ENCODE measurements around the gene DNAH14. TPM values are rescaled to one million over a fixed set of nuclear protein-coding genes. Genes with fewer than 3 reads are reported as not detected.
A peak's percentile ranks its signal among the peaks of the same experiment; 100 is the strongest.

Gene DNAH14
- total RNA-seq, 2 experiments from 2014 or later, result not detected

DNA sequence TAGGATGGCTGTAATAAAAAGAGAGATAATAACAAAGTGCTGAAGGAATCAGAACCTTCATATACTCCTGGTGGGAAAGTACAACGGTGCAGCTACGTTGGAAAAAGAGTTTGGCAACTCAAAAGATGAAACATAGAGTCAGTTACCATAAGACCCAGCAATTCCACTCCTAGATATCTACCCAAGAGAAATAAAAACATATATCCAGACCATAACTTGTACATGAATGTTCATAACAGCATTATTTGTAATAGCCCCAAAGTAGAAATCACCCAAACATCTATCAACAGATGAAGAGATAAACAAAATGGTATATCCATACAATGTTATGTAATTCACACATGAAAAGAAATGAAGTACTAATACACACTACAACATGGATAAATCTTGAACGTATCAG is 30.5 kb upstream of the DNAH14 start:
- Mint-ChIP-seq H3K27ac (no peak overlapping the region), H3K27me3 (ENCODE audit: low read depth) (peaks cover 10% of the 10 kb centered on the region), H3K4me3 (no peak overlapping the region), H3K9me3 (ENCODE audit: insufficient read depth) (peaks cover 5% of the 10 kb centered on the region), H3K36me3 (ENCODE audit: low read depth) (no peaks in the 10 kb centered on the region), H3K4me1 (ENCODE audit: low read depth) (no peaks in the 10 kb centered on the region)
- no peak for ATAC-seq
- no peak for DNase-seq
- ChIA-PET POLR2A (no interaction called here), CTCF (no interaction called here)

DNA sequence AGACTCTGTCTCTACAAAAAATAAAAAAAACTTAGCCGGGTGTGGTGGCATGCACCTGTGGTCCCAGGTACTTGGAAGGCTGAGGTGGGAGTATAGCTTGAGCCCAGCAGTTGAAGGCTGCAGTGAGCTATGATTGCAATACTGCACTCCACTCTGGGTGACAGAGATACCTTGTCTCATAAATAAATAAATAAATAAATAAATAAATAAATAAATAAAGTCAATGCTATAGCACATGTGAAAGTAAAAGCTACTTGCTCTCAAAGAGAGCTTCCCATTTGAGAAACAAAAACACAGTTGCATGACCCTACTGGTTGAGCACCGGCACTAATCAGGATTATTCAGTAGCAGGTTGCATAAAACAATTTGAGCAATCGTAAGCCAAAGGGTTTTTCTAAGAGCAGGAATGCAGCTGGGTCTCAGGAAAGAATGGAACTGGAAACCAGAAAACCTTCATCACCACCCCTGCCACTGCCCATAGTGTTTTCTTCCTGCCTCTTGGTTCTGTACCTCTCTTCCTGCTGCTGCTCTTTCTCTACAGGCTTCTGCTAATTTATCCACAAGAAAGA is 29.3 kb upstream of the DNAH14 start:
- Mint-ChIP-seq H3K4me3 (no peak overlapping the region), H3K9me3 (ENCODE audit: insufficient read depth) (peaks cover 5% of the 10 kb centered on the region), H3K36me3 (ENCODE audit: low read depth) (no peaks in the 10 kb centered on the region), H3K27me3 (ENCODE audit: low read depth) (peaks cover 10% of the 10 kb centered on the region), H3K27ac (no peak overlapping the region), H3K4me1 (ENCODE audit: low read depth) (no peaks in the 10 kb centered on the region)
- POLR2A ChIA-PET, result no interaction called here
- DNase-seq (no peak), ATAC-seq (no peak)
- CTCF ChIA-PET, result no interaction called here

DNA sequence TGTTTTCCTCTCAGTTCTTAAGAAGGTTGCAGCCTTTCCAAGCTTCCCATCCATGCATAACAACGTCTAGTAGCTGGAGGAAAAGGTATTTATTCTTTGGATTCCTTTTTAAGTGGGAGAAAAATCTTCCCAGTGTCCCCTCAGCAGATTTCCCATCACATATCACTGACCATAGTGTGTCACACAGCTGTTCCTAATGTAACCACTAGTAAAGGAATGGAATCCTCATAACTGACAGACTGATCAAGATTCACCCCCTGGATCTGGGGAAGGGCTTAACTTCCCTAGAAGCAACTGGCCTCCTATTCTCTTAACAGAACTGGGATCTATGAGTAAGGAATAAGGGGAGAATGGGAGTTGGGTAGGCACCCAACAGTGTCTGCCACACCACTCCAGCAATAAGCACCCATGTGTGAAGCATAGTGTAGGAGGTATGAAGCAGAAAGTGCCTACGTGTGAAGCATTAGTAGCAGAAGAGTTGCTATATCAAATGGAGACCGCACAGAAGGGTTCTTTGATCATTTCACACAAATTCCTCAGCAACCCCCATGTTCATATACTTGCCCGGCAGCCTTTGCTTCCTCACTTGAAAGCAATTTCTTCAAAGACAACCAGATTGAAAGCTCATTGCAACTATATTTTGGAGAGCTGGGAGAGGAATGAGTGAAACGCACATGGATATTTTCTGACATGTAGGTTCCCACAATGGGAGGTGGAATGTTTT is 28.2 kb upstream of the DNAH14 start:
- ChIA-PET CTCF (no interaction called here), POLR2A (no interaction called here)
- no peak overlapping the region for H3K27ac Mint-ChIP-seq

DNA sequence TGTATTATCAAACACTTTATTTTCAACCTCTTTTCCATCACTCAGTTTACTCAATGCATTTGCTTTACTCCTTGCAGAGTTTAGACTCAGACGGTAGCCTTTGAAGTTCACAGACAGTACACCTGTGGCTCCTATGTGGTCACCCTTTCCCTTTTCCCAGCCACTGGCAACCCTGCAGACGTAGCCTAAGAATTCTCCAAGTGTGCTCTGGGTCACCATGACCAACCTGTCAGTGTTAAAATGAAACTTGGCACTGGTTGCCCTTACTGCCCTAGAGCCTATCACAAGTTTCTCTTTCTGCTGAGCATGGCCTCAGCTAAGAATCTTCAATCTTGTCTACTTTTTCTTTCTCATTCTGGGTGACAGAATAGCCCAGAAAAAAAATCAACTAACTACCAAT is 25.5 kb upstream of the DNAH14 start:
- H3K9me3 Mint-ChIP-seq (ENCODE audit: insufficient read depth), result no peaks in the 10 kb centered on the region
- CTCF ChIA-PET, result interaction anchor here (2.1 kb wide), 1 partner anchor 19 kb away, joined by 7 read pairs; no protein-coding TSS in a partner anchor
- POLR2A ChIA-PET, result no interaction called here
- H3K27me3 Mint-ChIP-seq (ENCODE audit: low read depth), result peaks cover 12% of the 10 kb centered on the region
- no peak overlapping the region for H3K27ac Mint-ChIP-seq
- no peaks in the 10 kb centered on the region for H3K36me3 Mint-ChIP-seq (ENCODE audit: low read depth)
- no peak overlapping the region for H3K4me3 Mint-ChIP-seq
- no peak for DNase-seq
- no peak for ATAC-seq
- H3K4me1 Mint-ChIP-seq (ENCODE audit: low read depth), result no peaks in the 10 kb centered on the region

More for the DNA sequence above, 28.2 kb upstream of the DNAH14 start:
- H3K4me1 Mint-ChIP-seq (ENCODE audit: low read depth), result no peaks in the 10 kb centered on the region
- peaks cover 5% of the 10 kb centered on the region for H3K9me3 Mint-ChIP-seq (ENCODE audit: insufficient read depth)
- no peak for ATAC-seq
- no peak overlapping the region for H3K4me3 Mint-ChIP-seq
- DNase-seq, result no peak
- peaks cover 10% of the 10 kb centered on the region for H3K27me3 Mint-ChIP-seq (ENCODE audit: low read depth)
- no peaks in the 10 kb centered on the region for H3K36me3 Mint-ChIP-seq (ENCODE audit: low read depth)

- no peaks in the 10 kb centered on the region for H3K4me1 Mint-ChIP-seq (ENCODE audit: low read depth)
- peaks cover 4% of the 10 kb centered on the region for H3K9me3 Mint-ChIP-seq (ENCODE audit: insufficient read depth)
- POLR2A ChIA-PET, result no interaction called here
- no peak overlapping the region for H3K27ac Mint-ChIP-seq
- ATAC-seq, result no peak
- DNase-seq, result no peak
- CTCF ChIA-PET, result no interaction called here
- peaks cover 7% of the 10 kb centered on the region for H3K27me3 Mint-ChIP-seq (ENCODE audit: low read depth)
- no peaks in the 10 kb centered on the region for H3K36me3 Mint-ChIP-seq (ENCODE audit: low read depth)
- no peak overlapping the region for H3K4me3 Mint-ChIP-seq
These were observed 23.1 kb upstream of the DNAH14 start for GRCh38 chr1:224906340-224906739.

DNA sequence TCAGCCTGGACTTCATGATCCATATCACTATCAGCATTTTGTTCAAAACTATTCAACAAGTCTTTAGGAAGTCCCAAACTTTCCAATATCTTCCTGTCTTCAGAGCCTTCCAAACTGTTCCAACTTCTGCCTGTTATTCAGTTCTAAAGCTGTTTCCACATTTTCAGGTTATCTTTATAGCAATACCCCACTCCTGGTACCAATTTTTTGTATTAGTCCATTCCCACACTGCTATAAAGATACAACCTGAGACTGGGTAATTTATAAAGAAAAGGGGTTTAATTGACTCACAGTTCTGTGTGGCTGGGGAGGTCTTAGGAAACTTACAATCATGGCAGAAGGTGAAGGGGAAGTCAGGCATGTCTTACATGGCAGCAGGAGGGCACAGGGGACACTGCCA is 18.3 kb upstream of the DNAH14 start:
- Mint-ChIP-seq H3K9me3 (ENCODE audit: insufficient read depth) (peaks cover 7% of the 10 kb centered on the region), H3K27ac (no peak overlapping the region), H3K36me3 (ENCODE audit: low read depth) (no peaks in the 10 kb centered on the region), H3K27me3 (ENCODE audit: low read depth) (peaks cover 2% of the 10 kb centered on the region), H3K4me1 (ENCODE audit: low read depth) (no peaks in the 10 kb centered on the region), H3K4me3 (no peak overlapping the region)
- ChIA-PET CTCF (no interaction called here), POLR2A (interaction anchor here (0.6 kb wide), 1 partner anchor 232 kb away, joined by 3 read pairs; no protein-coding TSS in a partner anchor)
- no peak for ATAC-seq
- no peak for DNase-seq

GRCh38 chr1:224914292-224914900 is 15.1 kb upstream of the DNAH14 start:
- Mint-ChIP-seq H3K4me1 (ENCODE audit: low read depth) (peaks cover 1% of the 10 kb centered on the region), H3K9me3 (ENCODE audit: insufficient read depth) (peaks cover 7% of the 10 kb centered on the region), H3K4me3 (no peak overlapping the region), H3K36me3 (ENCODE audit: low read depth) (no peaks in the 10 kb centered on the region), H3K27ac (no peak overlapping the region), H3K27me3 (ENCODE audit: low read depth) (peaks cover 5% of the 10 kb centered on the region)
- ChIA-PET POLR2A (no interaction called here), CTCF (no interaction called here)
- no peak for ATAC-seq
- DNase-seq, result no peak

- Mint-ChIP-seq H3K36me3 (ENCODE audit: low read depth) (no peaks in the 10 kb centered on the region), H3K27me3 (ENCODE audit: low read depth) (peaks cover 7% of the 10 kb centered on the region), H3K4me1 (ENCODE audit: low read depth) (peaks cover 1% of the 10 kb centered on the region), H3K27ac (no peak overlapping the region), H3K4me3 (no peak overlapping the region), H3K9me3 (ENCODE audit: insufficient read depth) (no peaks in the 10 kb centered on the region)
- POLR2A ChIA-PET, result no interaction called here
- no peak for ATAC-seq
- DNase-seq, result no peak
- CTCF ChIA-PET, result no interaction called here
These were observed 10.0 kb upstream of the DNAH14 start for GRCh38 chr1:224919508-224919907.

DNA sequence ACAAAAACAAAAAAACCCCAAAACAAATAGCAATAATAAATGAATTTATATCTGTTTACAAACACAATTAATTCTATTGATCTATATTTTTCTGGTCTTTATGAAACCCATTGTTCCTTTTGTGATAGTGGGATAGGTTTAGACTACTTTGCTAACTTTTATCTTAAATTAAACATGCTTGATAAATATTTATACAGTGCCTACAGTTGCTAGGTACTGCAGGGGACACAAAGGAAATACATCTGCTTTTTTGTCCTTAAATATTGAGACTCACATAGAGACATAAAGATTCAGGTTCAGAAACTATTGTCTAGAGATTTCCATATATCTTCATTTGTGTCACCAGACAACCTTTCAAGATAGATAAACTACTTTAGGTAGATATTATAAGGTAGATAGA is 8.5 kb upstream of the DNAH14 start:
- ATAC-seq, result no peak
- Mint-ChIP-seq H3K4me3 (no peak overlapping the region), H3K27ac (no peak overlapping the region), H3K9me3 (ENCODE audit: insufficient read depth) (no peaks in the 10 kb centered on the region), H3K4me1 (ENCODE audit: low read depth) (peaks cover 1% of the 10 kb centered on the region), H3K36me3 (ENCODE audit: low read depth) (no peaks in the 10 kb centered on the region), H3K27me3 (ENCODE audit: low read depth) (peaks cover 7% of the 10 kb centered on the region)
- DNase-seq, result no peak
- POLR2A ChIA-PET, result no interaction called here
- CTCF ChIA-PET, result no interaction called here

DNA sequence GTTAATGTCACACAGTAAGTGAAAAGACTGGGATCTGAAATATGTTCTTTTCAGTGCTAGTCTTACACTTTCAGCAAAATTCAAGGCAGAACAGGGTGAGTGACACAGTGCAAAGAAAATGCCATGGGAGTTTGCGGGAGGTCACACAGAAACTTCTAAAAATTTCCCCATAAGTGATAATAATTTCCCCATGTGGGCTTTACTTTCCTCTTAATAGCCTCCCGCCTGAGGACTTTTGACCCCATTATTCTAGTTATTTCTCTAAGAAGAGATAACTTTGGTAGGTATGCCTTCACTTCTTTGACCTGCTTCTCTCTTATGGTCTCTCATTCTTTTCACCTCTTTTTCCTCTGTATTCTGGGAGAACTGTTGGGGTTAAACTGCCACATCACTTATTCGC is 8.1 kb upstream of the DNAH14 start:
- Mint-ChIP-seq H3K27me3 (ENCODE audit: low read depth) (peaks cover 7% of the 10 kb centered on the region), H3K36me3 (ENCODE audit: low read depth) (no peaks in the 10 kb centered on the region), H3K4me1 (ENCODE audit: low read depth) (peaks cover 1% of the 10 kb centered on the region), H3K27ac (no peak overlapping the region), H3K9me3 (ENCODE audit: insufficient read depth) (no peaks in the 10 kb centered on the region), H3K4me3 (no peak overlapping the region)
- CTCF ChIA-PET, result no interaction called here
- DNase-seq (no peak), ATAC-seq (no peak)
- POLR2A ChIA-PET, result no interaction called here

- ChIA-PET POLR2A (no interaction called here), CTCF (interaction anchor here (0.6 to 1.5 kb wide), 28 partner anchors 10 to 722 kb away, joined by 3 to 48 read pairs (median 3); no protein-coding TSS in a partner anchor)
- DNase-seq (no peak), ATAC-seq (peak; percentile 60)
- peaks cover 1% of the 10 kb centered on the region for H3K4me1 Mint-ChIP-seq (ENCODE audit: low read depth)
- H3K9me3 Mint-ChIP-seq (ENCODE audit: insufficient read depth), result no peaks in the 10 kb centered on the region
- no peak overlapping the region for H3K27ac Mint-ChIP-seq
- H3K36me3 Mint-ChIP-seq (ENCODE audit: low read depth), result no peaks in the 10 kb centered on the region
- H3K4me3 Mint-ChIP-seq, result no peak overlapping the region
- peaks cover 10% of the 10 kb centered on the region for H3K27me3 Mint-ChIP-seq (ENCODE audit: low read depth)
These were observed 6.9 kb upstream of the DNAH14 start for GRCh38 chr1:224922404-224923164.

DNA sequence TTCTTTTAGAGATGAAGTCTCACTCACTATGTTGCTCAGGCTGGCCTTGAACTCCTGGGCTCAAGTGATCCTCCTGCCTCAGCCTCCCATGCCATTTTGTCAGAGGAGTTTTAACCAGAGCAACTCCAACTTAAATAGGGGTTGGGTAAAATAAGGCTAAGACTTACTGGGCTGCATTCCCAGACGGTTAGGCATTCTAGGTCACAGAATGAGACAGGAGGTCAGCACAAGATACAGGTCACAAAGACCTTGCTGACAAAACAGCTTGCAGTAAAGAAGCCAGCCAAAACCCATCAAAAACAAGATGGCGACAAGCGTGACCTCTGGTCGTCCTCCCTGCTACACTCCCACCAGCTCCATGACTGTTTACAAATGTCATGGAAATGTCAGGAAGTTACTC is 5.7 kb upstream of the DNAH14 start:
- ChIA-PET CTCF (interaction anchor here (0.6 to 1.5 kb wide), 4 partner anchors 16 to 410 kb away, joined by 3 to 4 read pairs (median 3); no protein-coding TSS in a partner anchor), POLR2A (no interaction called here)
- no peak overlapping the region for H3K27ac Mint-ChIP-seq
- H3K4me3 Mint-ChIP-seq, result no peak overlapping the region
- H3K9me3 Mint-ChIP-seq (ENCODE audit: insufficient read depth), result no peaks in the 10 kb centered on the region
- no peaks in the 10 kb centered on the region for H3K36me3 Mint-ChIP-seq (ENCODE audit: low read depth)
- ATAC-seq, result no peak
- H3K4me1 Mint-ChIP-seq (ENCODE audit: low read depth), result peaks cover 1% of the 10 kb centered on the region
- peaks cover 12% of the 10 kb centered on the region for H3K27me3 Mint-ChIP-seq (ENCODE audit: low read depth)
- DNase-seq, result no peak

Measured in activated CD8-positive, alpha-beta T cell treated with anti-CD3 and anti-CD28 coated beads, Interleukin-2, amount 10 ng/mL, durations not matched to agents 7 days and 5 days (primary cell).